Activated naive CD4-positive, alpha-beta T cell treated with anti-CD3 and anti-CD28 coated beads for 36 hours (primary cell): ENCODE data around the gene DNAH2. TPM values are rescaled to one million over a fixed set of nuclear protein-coding genes. Genes with fewer than 3 reads are reported as not detected.

Experiments
- CTCF ChIA-PET: fragments of 350-600 bp; sonication (Branson Sonifier 250); formaldehyde crosslinking; loops from one replicate; lab custom pipeline; 2021; ENCODE audit warnings: antibody characterized with exemption; lab: Charles Lee
- DNase-seq: peaks from one replicate; pipeline ENCODE4 v3.0.0-alpha.2; 2020
- H3K27ac Mint-ChIP-seq: one replicate; pipeline ENCODE4 v1.8.0; 2021; ENCODE audit warnings: mild to moderate bottlenecking, mixed read lengths
- H3K27me3 Mint-ChIP-seq: one replicate; pipeline ENCODE4 v1.8.0; 2021; ENCODE audit warnings: low read depth, mixed read lengths
- H3K36me3 Mint-ChIP-seq: one replicate; pipeline ENCODE4 v1.8.0; 2021; ENCODE audit warnings: low read depth, mixed read lengths
- H3K4me1 Mint-ChIP-seq: one replicate; pipeline ENCODE4 v1.8.0; 2021; ENCODE audit warnings: low read depth, mixed read lengths
- H3K4me3 Mint-ChIP-seq: one replicate; pipeline ENCODE4 v1.8.0; 2021; ENCODE audit warnings: mild to moderate bottlenecking, moderate library complexity, mixed read lengths
- H3K9me3 Mint-ChIP-seq: one replicate; pipeline ENCODE4 v1.8.0; 2021; ENCODE audit warnings: mixed read lengths
- intact Hi-C: fragments of 100-400 bp; cut with micrococcal nuclease; formaldehyde crosslinking; loops from one replicate; pipeline ENCODE4 v1.15.1; 2023
- total RNA-seq, 2 experiments: library from RNA; stranded (reverse); gene quantifications; one replicate each; pipeline ENCODE4 v1.2.3, GENCODE V29; 2021

The DNAH2 gene
- total RNA-seq, 2 experiments from 2014 or later = not detected

DNA sequence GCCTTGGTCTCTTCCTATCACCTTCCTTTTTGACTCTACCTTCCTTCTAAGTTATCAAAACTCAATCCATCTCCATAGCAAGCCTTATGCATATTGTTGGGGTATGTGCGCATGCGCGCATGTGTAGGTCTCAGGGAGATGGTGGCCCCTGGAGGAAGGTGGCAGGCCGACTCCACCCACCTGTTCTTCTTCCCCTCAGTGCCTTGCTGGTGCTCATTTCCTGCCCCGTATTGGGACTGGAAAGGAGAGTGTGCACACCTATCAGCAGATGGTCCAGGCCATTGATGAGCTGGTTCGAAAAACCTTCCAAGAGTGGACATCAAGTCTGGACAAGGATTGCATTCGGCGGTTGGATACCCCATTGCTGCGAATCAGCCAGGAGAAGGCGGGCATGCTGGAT lies 25.2 kb downstream of the DNAH2 start:
- no peaks in the 10 kb centered on the region for H3K9me3 Mint-ChIP-seq
- intact Hi-C loops = loop anchor here (1.0 kb wide), 4 partner anchors 109 to 315 kb away; no protein-coding TSS in a partner anchor
- H3K4me1 Mint-ChIP-seq = no peaks in the 10 kb centered on the region
- H3K36me3 Mint-ChIP-seq = no peaks in the 10 kb centered on the region
- no peak overlapping the region for H3K27ac Mint-ChIP-seq
- peaks cover 7% of the 10 kb centered on the region for H3K27me3 Mint-ChIP-seq
- CTCF ChIA-PET = interaction anchor here (0.6 to 2.7 kb wide), 21 partner anchors 8 to 372 kb away, joined by 3 to 15 read pairs (median 4); partner anchors contain the start of gene KDM6B
- no peak overlapping the region for H3K4me3 Mint-ChIP-seq
- no peak for DNase-seq

DNA sequence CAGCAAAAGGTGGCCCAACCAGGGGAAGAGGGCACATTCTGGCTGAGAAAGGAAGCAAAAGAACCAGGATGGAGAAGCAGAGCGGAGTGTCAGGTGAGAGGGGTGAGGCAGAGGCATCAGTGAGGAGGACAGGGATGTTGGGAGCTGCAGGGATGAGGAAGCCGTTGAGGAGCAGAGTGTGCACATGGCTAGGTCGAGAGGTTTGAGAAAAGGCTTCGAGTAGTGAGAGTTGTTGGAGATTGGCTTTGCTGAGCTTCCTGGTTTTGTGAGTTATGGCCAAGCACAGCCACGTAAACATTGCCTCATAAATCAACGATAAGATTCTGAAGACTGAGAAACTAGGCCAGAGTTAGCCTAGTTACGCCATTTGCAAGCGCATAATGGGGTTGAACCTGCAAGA lies 26.9 kb downstream of the DNAH2 start:
- intact Hi-C loops = no loop called here
- Mint-ChIP-seq H3K4me1 (no peaks in the 10 kb centered on the region), H3K9me3 (no peaks in the 10 kb centered on the region), H3K36me3 (no peaks in the 10 kb centered on the region), H3K27me3 (peaks cover 8% of the 10 kb centered on the region), H3K4me3 (no peak overlapping the region), H3K27ac (no peak overlapping the region)
- no peak for DNase-seq
- CTCF ChIA-PET = interaction anchor here (0.6 to 2.7 kb wide), 14 partner anchors 57 to 367 kb away, joined by 3 to 15 read pairs (median 4); partner anchors contain the start of genes NAA38 and TP53

DNA sequence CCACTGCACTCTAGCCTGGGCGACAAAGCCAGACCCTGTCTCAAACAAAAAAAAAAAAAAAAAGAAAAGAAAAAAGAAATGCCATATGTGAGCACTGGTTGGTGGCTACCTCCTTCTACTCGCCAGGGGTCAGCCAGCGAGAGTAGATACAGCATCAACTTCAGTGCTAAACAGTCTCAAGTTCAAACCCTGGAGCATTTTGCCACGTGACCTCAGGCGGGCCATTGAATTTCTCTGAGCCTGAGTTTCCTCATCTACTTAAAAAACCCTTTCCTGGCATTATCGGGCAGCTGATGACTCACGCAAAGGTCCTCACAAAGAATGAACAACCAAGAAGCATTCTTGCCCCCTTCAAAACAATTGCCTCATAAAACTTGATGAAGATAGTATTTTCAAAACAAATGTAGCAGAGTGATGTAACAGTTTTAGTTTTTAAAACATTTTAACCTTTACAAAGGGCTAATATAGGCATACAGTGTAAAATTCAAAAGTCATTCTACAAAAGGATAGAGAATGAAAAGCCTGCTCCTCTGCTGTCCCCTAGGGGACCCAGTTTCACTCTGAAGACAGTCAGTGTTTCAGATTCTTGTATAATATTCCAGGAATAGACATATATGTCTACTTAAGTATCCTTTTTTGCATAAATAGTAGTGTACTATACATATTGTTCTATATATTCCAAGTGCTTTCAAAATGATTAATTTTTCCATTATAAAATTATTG lies 28.4 kb downstream of the DNAH2 start:
- Mint-ChIP-seq H3K27ac (no peak overlapping the region), H3K4me1 (no peaks in the 10 kb centered on the region), H3K27me3 (peaks cover 2% of the 10 kb centered on the region), H3K36me3 (no peaks in the 10 kb centered on the region), H3K4me3 (no peak overlapping the region), H3K9me3 (no peaks in the 10 kb centered on the region)
- intact Hi-C loops = no loop called here
- CTCF ChIA-PET = no interaction called here
- no peak for DNase-seq

DNA sequence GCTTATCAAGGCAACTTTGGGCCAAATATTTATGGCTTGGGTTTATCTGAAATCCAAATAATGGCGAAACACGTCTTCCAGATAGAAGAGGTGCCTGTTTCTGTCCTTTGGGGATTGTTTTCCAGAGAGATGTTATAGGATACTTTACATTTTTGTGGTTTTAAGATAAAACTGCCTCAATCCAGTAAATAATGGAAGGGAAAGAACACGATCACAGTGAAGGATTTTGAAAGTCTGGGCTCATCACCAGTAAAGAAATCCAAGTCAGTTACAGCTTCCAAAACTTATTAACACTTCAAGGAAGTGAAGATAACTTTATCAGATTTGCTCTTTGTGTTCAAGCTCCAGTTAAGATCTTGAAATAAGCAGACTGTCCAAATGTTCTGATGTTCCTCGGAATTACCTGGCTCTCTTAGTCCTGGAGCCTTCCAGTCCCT lies 30.1 kb downstream of the DNAH2 start:
- Mint-ChIP-seq H3K4me1 (no peaks in the 10 kb centered on the region), H3K9me3 (no peaks in the 10 kb centered on the region), H3K27ac (no peak overlapping the region), H3K27me3 (peaks cover 1% of the 10 kb centered on the region), H3K4me3 (no peak overlapping the region), H3K36me3 (no peaks in the 10 kb centered on the region)
- CTCF ChIA-PET = interaction anchor here (1.8 kb wide), 1 partner anchor 294 kb away, joined by 3 read pairs; no protein-coding TSS in a partner anchor
- no peak for DNase-seq
- intact Hi-C loops = no loop called here

DNA sequence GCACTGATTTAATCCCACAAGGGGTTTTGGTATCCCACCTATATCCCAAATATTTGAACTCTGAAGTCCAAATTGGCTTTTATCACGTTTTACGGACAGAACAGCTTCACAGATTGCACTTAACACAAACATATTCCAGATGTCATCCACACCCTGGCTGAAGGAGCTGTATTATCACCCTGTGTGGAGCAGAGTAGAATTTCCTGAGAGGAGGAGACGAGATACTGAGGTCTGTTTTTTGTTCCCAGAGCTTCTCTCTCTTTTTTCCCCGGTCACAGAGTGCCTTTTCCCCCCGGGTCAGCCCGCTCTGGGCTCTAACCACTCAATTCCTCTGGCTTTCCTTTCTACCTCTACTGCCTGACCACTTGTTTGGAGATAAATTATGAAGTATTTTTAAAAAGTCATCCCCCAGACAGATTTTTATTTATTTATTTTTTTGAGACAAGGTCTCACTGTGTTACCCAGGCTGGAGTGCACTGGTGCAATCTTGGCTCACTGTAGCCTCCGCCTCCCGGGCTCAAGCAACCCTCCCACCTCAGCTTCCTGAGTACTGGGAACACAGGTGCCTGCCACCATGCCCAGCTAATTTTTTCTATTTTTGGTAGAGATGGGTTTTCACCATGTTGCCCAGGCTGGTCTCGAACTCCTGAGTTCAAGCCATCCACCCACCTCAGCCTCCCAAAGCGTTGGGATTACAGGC lies 30.7 kb downstream of the DNAH2 start:
- intact Hi-C loops = no loop called here
- Mint-ChIP-seq H3K4me1 (no peaks in the 10 kb centered on the region), H3K9me3 (no peaks in the 10 kb centered on the region), H3K4me3 (no peak overlapping the region), H3K27me3 (peaks cover 1% of the 10 kb centered on the region), H3K27ac (no peak overlapping the region), H3K36me3 (no peaks in the 10 kb centered on the region)
- DNase-seq = no peak
- CTCF ChIA-PET = interaction anchor here (0.9 to 1.8 kb wide), 2 partner anchors 115 to 293 kb away, joined by 3 read pairs; no protein-coding TSS in a partner anchor

DNA sequence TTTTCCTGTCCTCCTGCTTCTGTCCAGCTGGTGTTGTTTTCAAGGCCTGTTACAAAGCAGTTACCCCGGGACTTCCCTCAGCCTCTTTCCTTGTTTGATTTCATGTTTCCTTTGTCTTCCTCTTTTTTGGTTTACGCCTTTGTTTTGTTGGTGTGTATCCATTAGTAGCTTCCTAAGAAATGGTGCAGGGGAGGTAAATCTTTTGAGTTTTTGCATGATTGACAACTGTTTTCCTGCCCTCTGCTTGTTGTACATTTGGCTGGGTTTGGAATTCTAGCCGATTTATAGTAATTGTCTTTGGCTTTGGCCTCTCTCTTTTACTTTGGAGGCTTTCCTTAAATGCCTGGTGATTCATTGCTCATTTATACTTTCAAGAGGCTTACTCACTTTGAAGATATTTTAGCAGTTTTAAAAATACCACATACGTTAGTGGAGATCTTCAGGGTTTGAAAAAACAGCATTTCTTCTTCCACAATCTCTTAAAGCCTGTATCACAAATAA lies 32.8 kb downstream of the DNAH2 start:
- no peak for DNase-seq
- peaks cover 1% of the 10 kb centered on the region for H3K27me3 Mint-ChIP-seq
- H3K36me3 Mint-ChIP-seq = no peaks in the 10 kb centered on the region
- intact Hi-C loops = no loop called here
- H3K4me1 Mint-ChIP-seq = no peaks in the 10 kb centered on the region
- no peak overlapping the region for H3K4me3 Mint-ChIP-seq
- no peaks in the 10 kb centered on the region for H3K9me3 Mint-ChIP-seq
- H3K27ac Mint-ChIP-seq = no peak overlapping the region
- CTCF ChIA-PET = no interaction called here

DNA sequence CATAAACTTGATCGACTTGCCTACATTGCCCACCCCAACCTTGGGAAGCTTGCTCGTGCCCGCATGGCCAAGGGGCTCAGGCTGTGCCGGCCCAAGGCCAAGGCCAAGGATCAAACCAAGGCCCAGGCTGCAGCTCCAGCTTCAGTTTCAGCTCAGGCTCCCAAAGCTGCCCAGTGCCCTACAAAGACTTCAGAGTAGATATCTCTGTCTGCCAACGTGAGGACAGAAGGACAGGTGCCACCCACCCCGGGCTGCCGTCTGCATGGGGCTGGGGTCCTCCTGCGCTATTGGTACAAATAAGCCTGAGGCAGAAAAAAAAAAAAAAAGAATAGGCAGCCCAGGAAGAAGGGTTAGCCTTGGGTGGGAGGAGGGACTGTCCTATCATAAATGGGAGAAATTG lies 37.1 kb downstream of the DNAH2 start:
- CTCF ChIA-PET = interaction anchor here (0.6 kb wide), 1 partner anchor 108 kb away, joined by 3 read pairs; no protein-coding TSS in a partner anchor
- no peak overlapping the region for H3K27ac Mint-ChIP-seq
- intact Hi-C loops = no loop called here
- H3K9me3 Mint-ChIP-seq = no peaks in the 10 kb centered on the region
- H3K36me3 Mint-ChIP-seq = no peaks in the 10 kb centered on the region
- no peak overlapping the region for H3K4me3 Mint-ChIP-seq
- no peaks in the 10 kb centered on the region for H3K27me3 Mint-ChIP-seq
- H3K4me1 Mint-ChIP-seq = no peaks in the 10 kb centered on the region
- no peak for DNase-seq

DNA sequence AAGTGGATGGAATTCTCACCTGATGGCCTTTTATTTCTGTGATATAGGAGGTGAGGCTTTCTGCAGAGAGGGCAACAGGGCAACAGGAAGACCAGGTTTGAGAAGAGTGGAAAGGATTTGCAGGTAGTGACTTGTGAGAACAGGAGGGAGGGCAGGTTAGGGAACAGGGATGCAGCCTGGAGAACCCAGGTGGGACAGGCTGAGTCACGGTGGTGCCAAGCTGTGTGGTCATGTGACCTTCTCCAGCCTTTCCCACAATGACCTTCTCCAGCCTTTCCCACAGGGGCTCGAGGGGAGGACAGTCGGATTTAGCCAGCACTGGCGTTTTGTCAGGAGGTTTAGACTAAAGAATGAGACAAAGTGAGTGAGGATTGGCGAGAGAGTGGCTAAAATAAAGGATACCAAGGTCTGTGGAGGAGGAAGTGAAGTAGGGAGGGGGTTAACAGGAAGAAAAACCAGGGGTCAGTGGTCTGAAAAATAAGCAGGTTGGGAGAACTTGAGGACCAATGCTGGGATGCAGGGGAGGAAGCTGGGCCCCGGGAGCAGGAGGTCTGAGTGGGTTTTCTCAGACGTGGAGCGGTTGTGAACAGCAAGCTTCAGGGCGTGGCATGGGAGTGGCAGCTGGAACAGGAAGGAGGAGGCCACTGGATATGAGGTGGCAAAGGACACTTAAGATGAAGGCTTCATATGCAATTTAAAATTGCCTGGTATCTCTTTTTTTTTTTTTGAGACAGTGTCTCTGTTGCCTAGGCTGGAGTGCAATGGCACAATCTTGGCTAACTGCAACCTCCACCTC lies 37.7 kb downstream of the DNAH2 start:
- no peaks in the 10 kb centered on the region for H3K36me3 Mint-ChIP-seq
- no peaks in the 10 kb centered on the region for H3K27me3 Mint-ChIP-seq
- intact Hi-C loops = no loop called here
- no peak for DNase-seq
- no peak overlapping the region for H3K4me3 Mint-ChIP-seq
- H3K9me3 Mint-ChIP-seq = no peaks in the 10 kb centered on the region
- H3K4me1 Mint-ChIP-seq = no peaks in the 10 kb centered on the region
- H3K27ac Mint-ChIP-seq = no peak overlapping the region
- CTCF ChIA-PET = no interaction called here

DNA sequence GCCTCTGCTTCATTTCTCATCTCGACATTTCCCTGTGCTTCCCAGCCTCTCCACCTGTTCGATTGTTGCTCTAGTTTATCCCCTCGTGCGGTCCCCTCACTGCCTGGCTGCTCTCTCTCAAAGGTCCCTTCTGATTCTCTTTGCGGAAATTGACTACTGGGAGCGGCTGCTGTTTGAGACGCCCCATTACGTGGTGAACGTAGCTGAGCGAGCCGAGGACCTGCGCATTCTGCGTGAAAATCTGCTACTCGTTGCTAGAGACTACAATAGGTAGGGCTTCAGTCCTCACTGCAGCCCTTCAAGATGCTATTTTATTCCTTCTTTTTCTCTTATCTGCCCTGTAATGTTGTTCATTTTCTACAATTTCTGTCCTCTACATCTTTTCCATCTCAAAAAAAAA lies 39.4 kb downstream of the DNAH2 start:
- no peaks in the 10 kb centered on the region for H3K36me3 Mint-ChIP-seq
- CTCF ChIA-PET = interaction anchor here (1.1 kb wide), 1 partner anchor 233 kb away, joined by 9 read pairs; no protein-coding TSS in a partner anchor
- no peaks in the 10 kb centered on the region for H3K27me3 Mint-ChIP-seq
- H3K27ac Mint-ChIP-seq = no peak overlapping the region
- intact Hi-C loops = no loop called here
- H3K4me1 Mint-ChIP-seq = no peaks in the 10 kb centered on the region
- H3K9me3 Mint-ChIP-seq = no peaks in the 10 kb centered on the region
- no peak for DNase-seq
- no peak overlapping the region for H3K4me3 Mint-ChIP-seq

DNA sequence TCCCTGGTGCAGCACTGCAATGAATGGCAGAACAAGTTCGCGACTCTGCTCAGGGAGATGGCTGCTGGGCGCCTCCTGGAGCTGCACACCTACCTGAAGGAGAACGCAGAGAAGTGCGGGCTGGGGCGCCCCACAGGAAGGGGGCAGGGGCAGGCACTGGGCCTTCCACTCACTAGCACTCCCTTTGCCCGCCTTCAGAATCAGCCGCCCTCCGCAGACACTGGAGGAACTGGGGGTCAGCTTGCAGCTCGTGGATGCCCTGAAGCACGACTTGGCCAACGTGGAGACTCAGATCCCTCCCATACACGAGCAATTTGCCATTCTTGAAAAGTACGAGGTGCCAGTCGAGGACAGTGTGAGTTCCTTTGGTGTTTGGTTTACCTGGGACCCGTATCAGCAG lies 46.4 kb downstream of the DNAH2 start:
- Mint-ChIP-seq H3K9me3 (no peaks in the 10 kb centered on the region), H3K27me3 (no peaks in the 10 kb centered on the region), H3K36me3 (no peaks in the 10 kb centered on the region), H3K4me3 (no peak overlapping the region), H3K27ac (no peak overlapping the region), H3K4me1 (no peaks in the 10 kb centered on the region)
- intact Hi-C loops = no loop called here
- CTCF ChIA-PET = interaction anchor here (0.7 to 1.0 kb wide), 2 partner anchors 53 to 59 kb away, joined by 3 to 8 read pairs; no protein-coding TSS in a partner anchor
- DNase-seq = no peak

DNA sequence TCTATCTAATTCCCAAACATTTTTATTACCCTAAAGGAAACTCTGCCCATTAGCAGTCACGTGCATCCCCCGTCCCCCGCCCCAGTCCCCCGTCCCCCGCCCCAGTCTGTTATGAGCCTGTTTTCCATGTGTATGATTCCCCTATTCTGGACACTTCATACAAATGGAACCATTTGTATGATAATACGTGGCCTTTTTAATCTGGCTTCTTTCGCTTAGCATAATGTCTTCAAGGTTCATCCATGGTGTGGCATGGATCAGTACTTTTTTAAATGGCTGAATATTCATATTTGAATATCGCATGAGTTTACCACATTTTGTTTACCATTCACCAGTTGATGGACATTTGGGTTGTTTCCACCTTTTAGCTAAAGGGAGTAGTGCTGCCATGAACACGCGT lies 49.5 kb downstream of the DNAH2 start:
- Mint-ChIP-seq H3K4me1 (no peaks in the 10 kb centered on the region), H3K27ac (no peak overlapping the region), H3K36me3 (no peaks in the 10 kb centered on the region), H3K27me3 (no peaks in the 10 kb centered on the region), H3K4me3 (no peak overlapping the region), H3K9me3 (no peaks in the 10 kb centered on the region)
- intact Hi-C loops = no loop called here
- no peak for DNase-seq
- CTCF ChIA-PET = interaction anchor here (0.6 kb wide), 1 partner anchor 217 kb away, joined by 3 read pairs; no protein-coding TSS in a partner anchor
